ENCODE data around the gene DENND1A.
"Not testable (repeated sequence)": the region's sequence is repeated elsewhere in the genome, so short reads cannot be mapped to it uniquely, and the experiment has no call there.

- TF ChIP-seq CTCF (IDR thresholded peaks at IDR 0.05; ENCODE audit: low read depth, low read length, missing input control); FOXA1 (IDR thresholded peaks at IDR 0.05); ZBTB33 (IDR thresholded peaks at IDR 0.05); REST (IDR thresholded peaks at IDR 0.05); RAD21 (IDR thresholded peaks at IDR 0.05); ATF3 (IDR thresholded peaks at IDR 0.05); RXRA (IDR thresholded peaks at IDR 0.05); MAX (IDR thresholded peaks at IDR 0.05); TAF1 (conservative IDR thresholded peaks at IDR 0.05); YY1 (IDR thresholded peaks at IDR 0.05): not testable (repeated sequence)
Observed at GRCh38 chr9:123636805-123637204, 293.1 kb downstream of the DENND1A start.
